Central memory CD8-positive, alpha-beta T cell (primary cell): ENCODE results near the gene ZNF121.
"Not testable (repeated sequence)": the region's sequence is repeated elsewhere in the genome, so short reads cannot be mapped to it uniquely, and the experiment has no call there.

Source experiments
- ATAC-seq: fragments of 150-1000 bp; cut with Tn5 transposase; replicated peaks from 2 replicates; pipeline ENCODE4 v1.10.0; 2022; ENCODE audit warnings: mild to moderate bottlenecking, moderate FRiP score, moderate number of reproducible peaks; ENCODE audit not compliant: poor library complexity, severe bottlenecking; ENCODE audit errors: extremely low read depth
- DNase-seq, 2 donors: peaks; one replicate each; pipeline ENCODE4 v3.0.0; 2021; ENCODE audit warnings: low spot score in 2 of 2
- H3K27ac Mint-ChIP-seq: one replicate; pipeline ENCODE4 v1.8.0; 2022; ENCODE audit warnings: low read depth, mild to moderate bottlenecking, moderate library complexity, mixed read lengths
- H3K27me3 Mint-ChIP-seq: one replicate; pipeline ENCODE4 v1.8.0; 2022; ENCODE audit warnings: mixed read lengths
- H3K36me3 Mint-ChIP-seq: one replicate; pipeline ENCODE4 v1.8.0; 2022; ENCODE audit warnings: mild to moderate bottlenecking, moderate library complexity, mixed read lengths; ENCODE audit not compliant: insufficient read depth
- H3K4me1 Mint-ChIP-seq: one replicate; pipeline ENCODE4 v1.8.0; 2022; ENCODE audit warnings: mixed read lengths
- H3K4me3 Mint-ChIP-seq: one replicate; pipeline ENCODE4 v1.8.0; 2022; ENCODE audit warnings: mild to moderate bottlenecking, moderate library complexity, mixed read lengths
- H3K9me3 Mint-ChIP-seq: one replicate; pipeline ENCODE4 v1.8.0; 2022; ENCODE audit warnings: mixed read lengths

ZNF121 gene

GRCh38 chr19:9570255-9570654, 14.0 kb downstream of the ZNF121 start:
- Mint-ChIP-seq H3K36me3 (peaks cover 33% of the 10 kb centered on the region), H3K4me1 (peaks cover 10% of the 10 kb centered on the region), H3K9me3 (peaks cover 28% of the 10 kb centered on the region), H3K27ac (no peak overlapping the region), H3K27me3 (no peaks in the 10 kb centered on the region), H3K4me3 (no peak overlapping the region)
- DNase-seq (no peak), ATAC-seq (no peak)

GRCh38 chr19:9566729-9567128, 17.6 kb downstream of the ZNF121 start:
- Mint-ChIP-seq H3K36me3 (peaks cover 40% of the 10 kb centered on the region), H3K9me3 (peaks cover 12% of the 10 kb centered on the region), H3K4me1 (no peaks in the 10 kb centered on the region), H3K27me3 (no peaks in the 10 kb centered on the region), H3K4me3 (no peak overlapping the region), H3K27ac (no peak overlapping the region)
- DNase-seq (no peak), ATAC-seq (no peak)

- H3K27ac Mint-ChIP-seq = no peak overlapping the region
- H3K36me3 Mint-ChIP-seq = peaks cover 38% of the 10 kb centered on the region
- H3K27me3 Mint-ChIP-seq = no peaks in the 10 kb centered on the region
- H3K9me3 Mint-ChIP-seq = peaks cover 12% of the 10 kb centered on the region
- H3K4me1 Mint-ChIP-seq = no peaks in the 10 kb centered on the region
- ATAC-seq = no peak
- no peak for DNase-seq
- H3K4me3 Mint-ChIP-seq = no peak overlapping the region
Observed at GRCh38 chr19:9565900-9566705, 18.2 kb downstream of the ZNF121 start.

DNA sequence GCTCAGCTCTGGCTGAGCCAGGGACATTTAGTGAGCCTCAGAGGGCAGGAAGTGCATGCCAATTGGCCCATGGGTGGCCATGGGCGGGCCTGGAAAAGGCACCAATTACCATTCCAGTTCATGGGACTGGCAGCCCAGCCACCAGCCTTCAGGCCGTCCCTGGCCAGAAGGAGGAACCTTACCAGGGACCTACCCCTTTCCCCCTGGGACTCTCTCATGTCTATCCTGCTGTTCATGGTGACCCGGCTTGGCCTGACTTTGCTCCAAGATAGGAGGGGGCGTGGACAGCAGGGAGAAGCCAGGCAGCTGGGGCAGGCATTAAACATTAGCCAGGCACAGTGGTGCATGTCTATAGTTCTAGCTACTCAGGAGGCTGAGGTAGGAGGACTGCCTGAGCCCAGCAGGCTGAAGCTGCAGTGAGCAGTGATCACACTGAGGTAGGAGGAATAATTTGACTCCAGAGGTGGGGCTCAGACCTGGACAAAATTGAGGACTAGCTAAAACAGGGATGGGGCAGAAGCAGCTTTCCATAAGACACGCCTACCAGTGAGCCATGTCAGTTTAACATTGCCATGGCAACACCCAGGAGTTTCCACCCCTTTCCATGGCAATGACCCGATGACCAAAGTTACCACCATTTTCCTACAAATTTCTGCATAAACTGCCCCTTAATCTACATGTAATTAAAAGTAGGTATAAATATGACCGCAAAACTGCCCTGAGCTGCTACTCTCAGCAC, 31.6 kb downstream of the ZNF121 start:
- H3K4me1 Mint-ChIP-seq = no peaks in the 10 kb centered on the region
- ATAC-seq = no peak
- no peaks in the 10 kb centered on the region for H3K36me3 Mint-ChIP-seq
- H3K27me3 Mint-ChIP-seq = no peaks in the 10 kb centered on the region
- no peak overlapping the region for H3K27ac Mint-ChIP-seq
- H3K4me3 Mint-ChIP-seq = no peak overlapping the region
- H3K9me3 Mint-ChIP-seq = peaks cover 11% of the 10 kb centered on the region
- no peak for DNase-seq

- Mint-ChIP-seq H3K27ac (no peak overlapping the region), H3K36me3 (no peaks in the 10 kb centered on the region), H3K9me3 (peaks cover 15% of the 10 kb centered on the region), H3K27me3 (no peaks in the 10 kb centered on the region), H3K4me3 (no peak overlapping the region), H3K4me1 (no peaks in the 10 kb centered on the region)
- no peak for ATAC-seq
- no peak for DNase-seq
Observed at GRCh38 chr19:9547870-9548269, 36.4 kb downstream of the ZNF121 start.

GRCh38 chr19:9541281-9541680, 43.0 kb downstream of the ZNF121 start:
- not testable (repeated sequence) for DNase-seq, H3K4me3 Mint-ChIP-seq, H3K27me3 Mint-ChIP-seq, H3K27ac Mint-ChIP-seq, H3K36me3 Mint-ChIP-seq, ATAC-seq
- peaks cover 26% of the 10 kb centered on the region for H3K4me1 Mint-ChIP-seq
- peaks cover 10% of the 10 kb centered on the region for H3K9me3 Mint-ChIP-seq

GRCh38 chr19:9539921-9540320, 44.4 kb downstream of the ZNF121 start:
- DNase-seq, ATAC-seq, H3K27me3 Mint-ChIP-seq: not testable (repeated sequence)
- Mint-ChIP-seq H3K4me1 (peaks cover 26% of the 10 kb centered on the region), H3K36me3 (peaks cover 17% of the 10 kb centered on the region), H3K27ac (peak overlapping the region; percentile 70), H3K4me3 (peak overlapping the region; percentile 99), H3K9me3 (peaks cover 10% of the 10 kb centered on the region)

- not testable (repeated sequence) for H3K27me3 Mint-ChIP-seq, ATAC-seq, DNase-seq
- peak overlapping the region; percentile 70 for H3K27ac Mint-ChIP-seq
- peaks cover 26% of the 10 kb centered on the region for H3K4me1 Mint-ChIP-seq
- H3K4me3 Mint-ChIP-seq = peak overlapping the region; percentile 99
- H3K9me3 Mint-ChIP-seq = peaks cover 10% of the 10 kb centered on the region
- H3K36me3 Mint-ChIP-seq = peaks cover 24% of the 10 kb centered on the region
Observed at GRCh38 chr19:9539201-9539600, 45.1 kb downstream of the ZNF121 start.

- peaks cover 26% of the 10 kb centered on the region for H3K4me1 Mint-ChIP-seq
- no peaks in the 10 kb centered on the region for H3K27me3 Mint-ChIP-seq
- peaks cover 10% of the 10 kb centered on the region for H3K9me3 Mint-ChIP-seq
- H3K27ac Mint-ChIP-seq = peak within 1 kb of the TSS; percentile 96
- H3K4me3 Mint-ChIP-seq = peak within 1 kb of the TSS; percentile 99
- DNase-seq = peak; percentile 68 to 90
- H3K36me3 Mint-ChIP-seq = peaks cover 32% of the 10 kb centered on the region
- peak; percentile 94 for ATAC-seq
Observed at GRCh38 chr19:9538183-9539058, 45.9 kb downstream of the ZNF121 start, which contains the start of gene ZNF426. Gene ZNF426, minus strand, starts transcription at chr19:9538645. Its CDS starts 2,413 bp downstream, at chr19:9536232.

DNA sequence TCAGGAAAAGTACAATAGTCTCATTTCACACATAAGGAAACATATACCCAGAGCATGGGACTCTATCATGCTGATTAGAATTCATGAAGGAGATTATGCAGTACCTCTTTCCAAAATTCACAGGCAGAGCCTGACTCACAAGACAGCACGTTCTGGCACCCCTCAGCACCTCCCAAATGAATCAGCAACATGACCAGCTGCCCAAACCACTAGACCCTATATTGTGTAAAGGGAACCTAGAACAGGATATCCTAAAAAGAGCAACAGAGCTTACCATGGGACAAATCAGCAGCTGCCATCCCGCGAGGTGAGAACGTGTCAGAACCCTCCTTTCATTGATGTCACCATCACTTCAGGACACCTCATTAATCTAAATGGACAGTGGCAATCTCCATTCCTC, 48.4 kb downstream of the ZNF121 start:
- Mint-ChIP-seq H3K27ac (no peak overlapping the region), H3K4me3 (no peak overlapping the region)

DNA sequence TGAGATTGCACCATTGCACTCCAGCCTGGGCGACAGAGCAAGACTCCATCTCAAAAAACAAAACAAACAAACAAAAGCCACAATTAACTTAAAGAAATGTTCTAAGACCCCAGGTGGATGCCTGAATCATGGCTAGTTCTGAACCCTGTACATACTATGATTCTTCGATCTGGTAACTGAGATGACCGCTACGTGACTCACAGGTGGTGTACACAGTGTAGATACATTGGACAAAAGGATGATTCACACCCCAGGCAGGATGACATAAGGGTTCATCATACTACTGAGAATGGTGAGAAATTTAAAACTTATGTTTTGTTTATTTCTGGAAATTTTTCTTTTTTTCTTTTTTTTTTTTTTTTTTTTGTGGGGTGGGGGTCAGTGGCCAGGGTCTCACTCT, 52.4 kb downstream of the ZNF121 start:
- Mint-ChIP-seq H3K27ac (no peak overlapping the region), H3K36me3 (peaks cover 73% of the 10 kb centered on the region), H3K4me3 (no peak overlapping the region), H3K4me1 (no peaks in the 10 kb centered on the region), H3K27me3 (no peaks in the 10 kb centered on the region), H3K9me3 (peaks cover 20% of the 10 kb centered on the region)
- ATAC-seq (no peak), DNase-seq (no peak)

More for the DNA sequence above, 48.4 kb downstream of the ZNF121 start:
- Mint-ChIP-seq H3K4me1 (peaks cover 26% of the 10 kb centered on the region), H3K27me3 (no peaks in the 10 kb centered on the region), H3K9me3 (peaks cover 22% of the 10 kb centered on the region), H3K36me3 (peaks cover 54% of the 10 kb centered on the region)
- no peak for ATAC-seq
- no peak for DNase-seq

DNA sequence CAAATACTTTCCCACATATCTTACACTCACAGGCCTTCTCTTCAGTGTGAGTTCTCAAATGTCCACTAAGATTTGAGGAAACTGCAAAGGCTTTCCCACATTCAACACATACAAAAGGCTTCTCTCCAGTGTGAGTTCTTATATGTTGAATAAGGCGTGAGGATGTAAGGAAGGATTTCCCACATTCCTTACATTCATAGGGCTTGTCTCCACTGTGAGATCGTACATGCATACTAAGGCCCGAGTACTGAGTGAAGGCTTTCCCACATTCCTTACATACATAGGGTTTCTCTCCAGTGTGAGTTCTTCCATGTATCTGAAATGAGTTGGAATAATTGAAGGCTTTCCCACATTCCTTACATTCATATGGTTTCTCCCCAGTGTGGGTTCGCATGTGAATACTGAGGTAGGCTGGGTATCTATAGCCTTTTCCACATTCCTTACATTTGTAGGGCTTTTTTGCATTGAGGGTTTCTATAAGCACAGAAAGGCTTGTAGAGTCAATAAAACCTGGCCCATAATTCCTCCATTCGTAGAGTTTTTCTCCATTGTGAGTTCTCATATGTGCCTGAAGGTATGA, 55.5 kb downstream of the ZNF121 start:
- no peak overlapping the region for H3K27ac Mint-ChIP-seq
- H3K4me3 Mint-ChIP-seq = no peak overlapping the region
- no peaks in the 10 kb centered on the region for H3K4me1 Mint-ChIP-seq
- H3K36me3 Mint-ChIP-seq = peaks cover 56% of the 10 kb centered on the region
- ATAC-seq (no peak), DNase-seq (no peak)
- H3K27me3 Mint-ChIP-seq = no peaks in the 10 kb centered on the region
- H3K9me3 Mint-ChIP-seq = peaks cover 28% of the 10 kb centered on the region
